ENCODE results near the gene DHRSX.

DHRSX gene

DNA sequence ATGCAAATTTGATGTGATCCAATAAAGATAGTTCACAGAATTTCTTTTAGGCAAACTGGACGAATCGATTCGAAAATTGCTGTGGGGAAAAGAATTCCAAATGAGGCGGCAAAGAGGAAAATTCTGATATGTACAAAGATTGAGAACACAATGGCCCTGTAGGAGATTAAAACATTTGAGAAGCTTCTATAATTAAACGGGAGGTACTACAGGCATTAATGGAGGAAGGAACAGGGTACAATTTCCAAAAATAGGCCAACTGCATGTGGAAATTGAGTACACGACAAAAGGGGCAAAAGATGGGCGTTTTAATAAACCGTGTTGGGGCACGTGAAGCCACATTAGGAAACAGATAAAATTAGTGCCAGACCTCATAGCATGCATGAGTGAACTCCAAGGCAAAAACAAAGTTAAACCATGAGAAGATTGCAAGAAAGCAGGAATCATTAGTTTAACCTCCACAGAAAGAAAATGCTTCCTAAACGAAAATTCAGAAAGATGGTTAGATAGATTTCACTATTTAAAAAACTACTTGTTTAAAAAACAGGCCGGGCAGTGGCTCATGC lies 68.4 kb downstream of the DHRSX start:
- DNase-seq (ENCODE audit: low read depth) = no peak
- TF ChIP-seq, protein P1, sequence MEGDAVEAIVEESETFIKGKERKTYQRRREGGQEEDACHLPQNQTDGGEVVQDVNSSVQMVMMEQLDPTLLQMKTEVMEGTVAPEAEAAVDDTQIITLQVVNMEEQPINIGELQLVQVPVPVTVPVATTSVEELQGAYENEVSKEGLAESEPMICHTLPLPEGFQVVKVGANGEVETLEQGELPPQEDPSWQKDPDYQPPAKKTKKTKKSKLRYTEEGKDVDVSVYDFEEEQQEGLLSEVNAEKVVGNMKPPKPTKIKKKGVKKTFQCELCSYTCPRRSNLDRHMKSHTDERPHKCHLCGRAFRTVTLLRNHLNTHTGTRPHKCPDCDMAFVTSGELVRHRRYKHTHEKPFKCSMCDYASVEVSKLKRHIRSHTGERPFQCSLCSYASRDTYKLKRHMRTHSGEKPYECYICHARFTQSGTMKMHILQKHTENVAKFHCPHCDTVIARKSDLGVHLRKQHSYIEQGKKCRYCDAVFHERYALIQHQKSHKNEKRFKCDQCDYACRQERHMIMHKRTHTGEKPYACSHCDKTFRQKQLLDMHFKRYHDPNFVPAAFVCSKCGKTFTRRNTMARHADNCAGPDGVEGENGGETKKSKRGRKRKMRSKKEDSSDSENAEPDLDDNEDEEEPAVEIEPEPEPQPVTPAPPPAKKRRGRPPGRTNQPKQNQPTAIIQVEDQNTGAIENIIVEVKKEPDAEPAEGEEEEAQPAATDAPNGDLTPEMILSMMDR (conservative IDR thresholded peaks at IDR 0.05; ENCODE audit: low read depth, low read length) = no peak
- H3K4me3 ChIP-seq (ENCODE audit: low read depth, low read length) = no peak overlapping the region

DNA sequence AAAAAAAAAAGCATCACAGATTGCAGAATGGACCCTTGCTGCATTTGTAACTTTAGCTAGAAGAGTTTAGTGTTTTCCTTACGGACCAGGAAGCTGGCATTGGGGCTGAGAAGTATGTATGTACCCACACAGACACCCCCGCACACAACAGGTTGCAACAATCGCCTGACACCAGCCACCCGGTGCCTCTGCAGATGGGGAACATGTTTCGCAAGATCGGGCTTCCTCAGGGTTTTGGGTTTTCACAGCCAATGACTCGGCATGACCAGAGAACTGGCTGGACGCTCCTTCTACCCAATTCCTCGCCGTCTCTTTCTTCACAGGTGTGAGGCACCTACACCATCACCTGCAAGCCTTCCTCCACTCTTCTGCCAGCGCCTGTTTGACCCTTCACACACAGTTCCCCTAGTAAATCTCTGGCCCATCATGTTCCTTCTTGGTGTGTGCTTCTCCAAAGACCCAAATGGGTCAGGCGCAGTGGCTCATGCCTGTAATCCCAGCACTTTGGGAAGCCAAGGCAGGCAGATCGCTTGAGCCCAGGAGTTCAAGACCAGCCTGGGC lies 70.4 kb downstream of the DHRSX start:
- no peak overlapping the region for H3K4me3 ChIP-seq (ENCODE audit: low read depth, low read length)
- no peak for DNase-seq (ENCODE audit: low read depth)
- TF ChIP-seq, protein P1 (conservative IDR thresholded peaks at IDR 0.05; ENCODE audit: low read depth, low read length) = no peak

DNA sequence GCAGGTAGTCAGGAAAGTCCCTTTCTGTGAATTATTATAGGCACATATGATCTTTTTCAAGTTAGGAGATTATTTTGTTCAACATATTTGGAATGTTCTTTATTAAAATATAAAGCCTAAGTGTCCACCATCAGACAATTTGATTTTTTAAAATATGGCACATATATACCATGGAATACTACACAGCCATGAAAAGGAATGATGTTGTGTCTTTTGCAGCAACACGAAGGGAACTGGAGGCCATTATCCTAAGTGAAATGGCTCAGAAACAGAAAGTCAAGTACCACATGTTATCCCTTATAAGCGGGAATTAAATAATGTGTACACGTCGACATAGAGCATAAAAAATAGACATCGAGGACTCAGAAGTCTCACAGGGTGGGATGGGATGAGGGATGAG lies 73.0 kb downstream of the DHRSX start:
- TF ChIP-seq, protein P1 (conservative IDR thresholded peaks at IDR 0.05; ENCODE audit: low read depth, low read length) = no peak
- H3K4me3 ChIP-seq (ENCODE audit: low read depth, low read length) = no peak overlapping the region
- no peak for DNase-seq (ENCODE audit: low read depth)

DNA sequence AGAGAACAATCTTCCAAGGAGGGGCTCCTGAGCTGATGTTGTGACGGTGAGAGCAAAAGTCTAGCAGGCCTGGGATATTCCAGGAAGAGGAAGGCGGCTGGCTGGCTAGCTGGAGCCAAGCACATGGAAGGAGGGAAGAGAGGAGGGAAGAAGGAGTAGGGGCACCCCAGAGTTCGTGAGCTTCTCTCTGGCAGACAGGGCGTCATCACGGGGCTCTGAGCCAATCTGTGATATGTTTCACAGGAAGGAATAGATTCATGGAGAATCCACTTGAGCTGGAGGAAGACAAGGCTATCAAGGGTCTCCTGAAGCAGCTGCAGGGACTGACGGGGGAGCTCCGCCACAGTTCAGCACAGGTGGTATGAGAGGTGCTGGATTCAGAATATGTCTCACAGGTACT lies 73.6 kb downstream of the DHRSX start:
- TF ChIP-seq, protein P1 (conservative IDR thresholded peaks at IDR 0.05; ENCODE audit: low read depth, low read length) = no peak
- no peak for DNase-seq (ENCODE audit: low read depth)

DNA sequence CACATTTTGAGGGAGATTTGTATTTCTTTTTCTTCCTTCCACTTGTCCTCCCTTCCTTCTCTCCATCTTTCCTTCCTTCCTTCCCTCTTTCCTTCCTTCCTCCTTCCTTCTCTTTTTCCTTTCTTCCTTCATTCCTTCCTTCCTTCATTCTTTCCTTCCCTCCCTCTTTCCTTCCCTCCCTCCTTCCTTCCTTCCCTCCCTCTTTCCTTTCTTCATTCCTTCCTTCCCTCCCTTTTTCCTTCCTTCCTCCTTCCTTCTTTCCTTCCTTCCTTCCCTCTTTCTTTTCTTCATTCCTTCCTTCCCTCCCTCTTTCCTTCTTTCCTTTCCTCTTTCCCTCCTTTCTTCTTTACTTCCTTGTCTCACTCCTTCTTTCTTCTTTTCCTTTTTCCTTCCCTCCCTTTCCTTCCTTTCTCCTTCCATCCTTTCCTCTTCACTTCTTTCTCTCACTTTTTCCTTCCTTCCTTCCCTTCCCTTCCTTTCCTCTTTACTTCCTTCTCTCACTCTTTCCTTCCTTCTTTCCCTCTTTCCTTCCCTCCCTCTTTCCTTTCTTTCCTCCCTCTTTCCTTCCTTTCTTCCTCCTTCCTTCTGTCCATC lies 74.4 kb downstream of the DHRSX start:
- no peak for DNase-seq (ENCODE audit: low read depth)
- no peak overlapping the region for H3K4me3 ChIP-seq (ENCODE audit: low read depth, low read length)
- TF ChIP-seq, protein P1 (conservative IDR thresholded peaks at IDR 0.05; ENCODE audit: low read depth, low read length) = no peak

More for the DNA sequence above, 73.6 kb downstream of the DHRSX start:
- H3K4me3 ChIP-seq (ENCODE audit: low read depth, low read length) = no peak overlapping the region

DNA sequence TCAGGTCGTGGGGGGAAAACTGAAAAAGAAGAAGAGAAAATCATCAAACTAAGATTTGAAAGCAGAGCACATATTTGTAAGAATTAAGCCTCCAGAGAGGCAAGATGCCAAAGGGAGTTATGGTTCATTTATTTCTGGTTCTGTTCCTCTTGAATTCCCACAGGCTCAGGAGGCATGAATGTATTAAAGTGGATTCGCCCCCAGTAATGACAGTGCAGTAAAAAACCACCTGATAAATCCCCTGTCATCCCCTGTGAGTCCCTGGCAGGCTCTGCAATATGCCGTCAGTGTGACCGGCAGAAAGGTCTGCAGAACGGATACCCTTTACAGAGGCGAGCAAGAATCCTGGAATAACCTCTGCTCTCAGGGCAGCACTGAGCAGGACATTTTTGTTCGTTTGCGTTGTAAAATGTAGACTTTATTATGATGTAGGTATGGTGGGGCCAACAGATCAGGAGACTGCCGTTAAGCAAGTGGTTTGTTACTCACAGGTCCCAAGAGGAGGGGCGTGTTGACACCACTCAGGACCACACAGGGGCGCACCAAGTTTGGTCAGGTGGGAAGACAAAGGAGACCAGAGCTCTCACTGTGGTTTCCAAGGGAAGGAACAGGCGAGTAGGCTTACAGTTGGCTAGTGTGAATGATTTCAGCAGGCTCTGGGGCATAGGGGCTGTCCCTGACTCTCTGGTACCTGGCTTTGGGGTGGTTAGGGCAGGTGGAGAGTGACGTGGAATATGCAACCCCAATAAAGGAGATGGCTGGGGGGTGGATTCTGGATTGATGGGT lies 75.3 kb downstream of the DHRSX start:
- no peak for DNase-seq (ENCODE audit: low read depth)
- no peak overlapping the region for H3K4me3 ChIP-seq (ENCODE audit: low read depth, low read length)
- TF ChIP-seq, protein P1 (conservative IDR thresholded peaks at IDR 0.05; ENCODE audit: low read depth, low read length) = no peak

All from choroid plexus epithelial cell (primary cell).